Measurements from ENCODE around the gene THOC6. TPM values are rescaled to one million over a fixed set of nuclear protein-coding genes. Genes with fewer than 3 reads are reported as not detected.

Gene THOC6
- total and polyA plus RNA-seq, 9 of the 15 experiments (the other 6 are each of a cell fraction or from before 2014, with no cell fraction given) = 2.5 to 65.4 (median 42.3) TPM

DNA sequence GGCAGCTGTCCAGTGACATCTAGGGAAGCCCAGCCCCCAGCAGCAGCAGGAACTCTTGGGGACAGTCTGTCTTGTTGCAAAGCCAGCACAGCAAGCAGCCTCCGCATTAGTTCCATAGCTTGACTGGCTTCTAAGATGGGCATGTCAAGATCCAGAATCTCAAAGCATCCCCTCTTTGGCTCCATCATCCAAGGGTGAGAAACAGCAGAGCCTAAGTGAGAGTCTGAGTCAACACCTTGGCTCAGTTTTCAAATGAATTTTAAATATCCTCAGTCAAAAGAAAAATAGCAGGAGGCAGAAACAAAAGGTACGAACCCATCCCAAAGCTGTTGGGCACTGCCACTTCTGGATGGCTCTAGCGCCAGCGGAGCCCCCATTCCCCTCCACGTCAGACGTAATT is 8.9 kb upstream of the THOC6 start:
- H3K4me3 ChIP-seq = no peak overlapping the region
- no peak for ATAC-seq
- H4K20me1 ChIP-seq (replicated peaks; ENCODE audit: control insufficient read depth, insufficient read depth, low read length) = no peaks in the 10 kb centered on the region
- BruUV-seq (replicated peaks) = no TSS peak
- no peak overlapping the region for H2AFZ ChIP-seq (ENCODE audit: low read depth, low read length)
- POLR2A ChIA-PET = interaction anchor here (0.9 kb wide), 1 partner anchor 21 kb away, joined by 3 read pairs; no protein-coding TSS in a partner anchor
- CTCF ChIA-PET (ENCODE audit: low intra/inter-chr PET ratio) = no interaction called here
- no peaks in the 10 kb centered on the region for H3K27me3 ChIP-seq (ENCODE audit: control insufficient read depth in 2 of 2, insufficient read depth in 2 of 2, low read length in 2 of 2)
- H3K9ac ChIP-seq (ENCODE audit: insufficient read depth in 1 of 2, low read depth in 2 of 2, low read length in 2 of 2) = peak overlapping the region in 1 of 2 experiments; percentile 4; a peak in 1 of 4 replicates
- intact Hi-C loops (cut with micrococcal nuclease) (no loop called here), in situ Hi-C loops (cut with MboI) (no loop called here)
- H3K79me2 ChIP-seq (ENCODE audit: control insufficient read depth, insufficient read depth, low read length) = no peaks in the 10 kb centered on the region
- H3K4me2 ChIP-seq (ENCODE audit: insufficient read depth, low read length) = no peak overlapping the region
- H3K36me3 ChIP-seq (ENCODE audit: control insufficient read depth, insufficient read depth, low read length) = no peaks in the 10 kb centered on the region
- FAIRE-seq = no peak
- H3K4me1 ChIP-seq (replicated peaks in 1 of 2; ENCODE audit: control insufficient read depth in 2 of 2, insufficient read depth in 2 of 2, low read length in 2 of 2) = peaks cover 24 to 83% of the 10 kb centered on the region in 2 experiments
- TF ChIP-seq RBM14 (IDR thresholded peaks at IDR 0.05; ENCODE audit: borderline replicate concordance, insufficient read depth, low read depth, low read length) = no peak
- no peak for TF ChIP-seq ZBTB17 (CRISPR knock-in tag; IDR thresholded peaks at IDR 0.05)
- TF ChIP-seq, protein P1, sequence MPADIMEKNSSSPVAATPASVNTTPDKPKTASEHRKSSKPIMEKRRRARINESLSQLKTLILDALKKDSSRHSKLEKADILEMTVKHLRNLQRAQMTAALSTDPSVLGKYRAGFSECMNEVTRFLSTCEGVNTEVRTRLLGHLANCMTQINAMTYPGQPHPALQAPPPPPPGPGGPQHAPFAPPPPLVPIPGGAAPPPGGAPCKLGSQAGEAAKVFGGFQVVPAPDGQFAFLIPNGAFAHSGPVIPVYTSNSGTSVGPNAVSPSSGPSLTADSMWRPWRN (IDR thresholded peaks at IDR 0.05; ENCODE audit: low read depth) = no peak
- TF ChIP-seq U2AF2 (optimal IDR thresholded peaks at IDR 0.05; ENCODE audit: low read depth, low read length) = no peak
- TF ChIP-seq MAFF (IDR thresholded peaks at IDR 0.05; ENCODE audit: low read length) = no peak
- no peak for TF ChIP-seq CREM (IDR thresholded peaks at IDR 0.05; ENCODE audit: low read depth)
- TF ChIP-seq ZBTB8A (IDR thresholded peaks at IDR 0.05; ENCODE audit: partially characterized antibody) = no peak
- 82% methylated on average over 6 of the region's 6 CpGs for WGBS (ENCODE audit: insufficient coverage, low coverage, missing lambda C conversion rate)
- H3K9me3 ChIP-seq (replicated peaks; ENCODE audit: control insufficient read depth, insufficient read depth, low read depth, low read length) = no peaks in the 10 kb centered on the region
- H3K9me1 ChIP-seq (ENCODE audit: control insufficient read depth, insufficient read depth, low read length) = peaks cover 3% of the 10 kb centered on the region
- no peak for DNase-seq (ENCODE audit: extremely low read depth in 1 of 4, low spot score in 3 of 4)
- H3K27ac ChIP-seq (ENCODE audit: extremely low read depth, low read depth, low read length) = no peak overlapping the region

Measured in K562 (cell line).